Fibroblast of lung (primary cell): ENCODE results near the gene POLD3. TPM values are rescaled to one million over a fixed set of nuclear protein-coding genes. Genes with fewer than 3 reads are reported as not detected.
A peak's percentile ranks its signal among the peaks of the same experiment; 100 is the strongest.

Experiments
- DNase-seq, 2 donors: peaks; one replicate each; pipeline versions ENCODE4 v3.0.0 to v3.0.0-alpha.2; 2010; ENCODE audit warnings: low read depth in 2 of 2
- H2AFZ ChIP-seq: 2 replicates; pipeline ENCODE4 v1.5.1; 2012; ENCODE audit warnings: low read length, control low read depth, inconsistent platforms
- H3K27ac ChIP-seq: 2 replicates; pipeline ENCODE4 v1.5.1; 2011; ENCODE audit warnings: low read length, control low read depth; ENCODE audit not compliant: insufficient read depth
- H3K27me3 ChIP-seq: 2 replicates; pipeline ENCODE4 v1.5.1; 2011; ENCODE audit warnings: mild to moderate bottlenecking, low read length; ENCODE audit not compliant: control insufficient read depth, insufficient read depth
- H3K36me3 ChIP-seq: 2 replicates; pipeline ENCODE4 v1.5.1; 2011; ENCODE audit warnings: low read length; ENCODE audit not compliant: control insufficient read depth, insufficient read depth
- H3K4me1 ChIP-seq: 2 replicates; pipeline ENCODE4 v1.5.1; 2011; ENCODE audit warnings: low read length; ENCODE audit not compliant: control insufficient read depth, insufficient read depth; ENCODE audit errors: extremely low read depth
- H3K4me2 ChIP-seq: 2 replicates; pipeline ENCODE4 v1.5.1; 2011; ENCODE audit warnings: low read length, control low read depth; ENCODE audit not compliant: insufficient read depth; ENCODE audit errors: extremely low read depth
- H3K4me3 ChIP-seq, 4 experiments: fragments of 200-600 bp in 1 of 4; sonication (generic) in 1 of 4; replicated peaks in 1 of 4; 2 replicates each; pipeline ENCODE4 v1.5.1; 2011 to 2016; ENCODE audit warnings: low read length in 4 of 4, low read depth in 3 of 4, mild to moderate bottlenecking in 3 of 4, control low read depth in 2 of 4, inconsistent platforms in 1 of 4, mixed read lengths in 1 of 4; ENCODE audit not compliant: insufficient read depth in 1 of 4; ENCODE audit errors: control extremely low read depth in 1 of 4
- H3K79me2 ChIP-seq: 2 replicates; pipeline ENCODE4 v1.5.1; 2012; ENCODE audit warnings: mild to moderate bottlenecking, low read length, inconsistent platforms; ENCODE audit not compliant: control insufficient read depth, insufficient read depth
- H3K9ac ChIP-seq: 2 replicates; pipeline ENCODE4 v1.5.1; 2011; ENCODE audit warnings: mild to moderate bottlenecking, low read length, control low read depth; ENCODE audit not compliant: insufficient read depth
- H3K9me3 ChIP-seq: 2 replicates; pipeline ENCODE4 v1.5.1; 2012; ENCODE audit warnings: low read depth, low read length; ENCODE audit not compliant: control insufficient read depth, insufficient read depth
- H4K20me1 ChIP-seq: 2 replicates; pipeline ENCODE4 v1.5.1; 2011; ENCODE audit warnings: low read length; ENCODE audit not compliant: control insufficient read depth, insufficient read depth; ENCODE audit errors: extremely low read depth
- CTCF ChIP-seq, 2 donors: IDR thresholded peaks in 1 of 2; conservative IDR thresholded peaks in 1 of 2; 1 replicate in 1 of 2; 2 replicates in 1 of 2; pipeline ENCODE4 v1.5.1; 2011 to 2012; ENCODE audit warnings: low read length in 2 of 2, control low read depth in 1 of 2, inconsistent platforms in 1 of 2, low read depth in 1 of 2, mild to moderate bottlenecking in 1 of 2
- EZH2 ChIP-seq: IDR thresholded peaks from 2 replicates; pipeline ENCODE4 v1.5.1; 2012; ENCODE audit warnings: low read length, control low read depth, mild to moderate bottlenecking; ENCODE audit errors: missing control alignments
- polyA plus RNA-seq, 2 donors: library from polyadenylated mRNA; depleted of rRNA in 1 of 2; stranded (reverse) in 1 of 2; unstranded in 1 of 2; fragments of >200 nt; gene quantifications; 2 replicates each; pipeline ENCODE4 v1.2.1, GENCODE V29; 2011 to 2012; ENCODE audit warnings: missing spikeins in 1 of 2
- total RNA-seq: library from RNA; depleted of rRNA; stranded (reverse); fragments of >200 nt; gene quantifications from 2 replicates; pipeline ENCODE4 v1.2.1, GENCODE V29; 2014

The POLD3 gene
- total and polyA plus RNA-seq, 2 donors (not counting 1 experiment from before 2014, with no cell fraction given), result 9.1 to 13.7 TPM

- Histone ChIP-seq H3K27me3 (no peaks in the 10 kb centered on the region), H2AFZ (no peak overlapping the region), H3K4me1 (peaks cover 9% of the 10 kb centered on the region), H3K9me3 (no peaks in the 10 kb centered on the region), H3K36me3 (no peaks in the 10 kb centered on the region), H3K4me3 (no peak overlapping the region), H3K27ac (no peak overlapping the region), H3K79me2 (no peaks in the 10 kb centered on the region), H3K4me2 (no peak overlapping the region), H4K20me1 (no peaks in the 10 kb centered on the region), H3K9ac (no peak overlapping the region)
- no peak for TF ChIP-seq CTCF (conservative IDR thresholded peaks at IDR 0.05 in 1 of 2, IDR thresholded peaks at IDR 0.05 in 1 of 2; ENCODE audit: low read depth in 1 of 2, low read length in 2 of 2)
- no peak for TF ChIP-seq EZH2
- DNase-seq, result no peak
Observed at GRCh38 chr11:74646954-74647353, 54.6 kb downstream of the POLD3 start.

- Histone ChIP-seq H3K4me3 (no peak overlapping the region), H3K36me3 (no peaks in the 10 kb centered on the region), H3K4me1 (peaks cover 9% of the 10 kb centered on the region), H3K79me2 (no peaks in the 10 kb centered on the region), H3K27ac (no peak overlapping the region), H2AFZ (no peak overlapping the region), H3K9ac (no peak overlapping the region), H4K20me1 (no peaks in the 10 kb centered on the region), H3K9me3 (no peaks in the 10 kb centered on the region), H3K27me3 (no peaks in the 10 kb centered on the region), H3K4me2 (no peak overlapping the region)
- no peak for TF ChIP-seq EZH2
- no peak for TF ChIP-seq CTCF (conservative IDR thresholded peaks at IDR 0.05 in 1 of 2, IDR thresholded peaks at IDR 0.05 in 1 of 2; ENCODE audit: low read depth in 1 of 2, low read length in 2 of 2)
- DNase-seq, result peak; percentile 11 to 61
Observed at GRCh38 chr11:74647404-74647803, 55.0 kb downstream of the POLD3 start.

GRCh38 chr11:74647831-74648230 lies 55.4 kb downstream of the POLD3 start:
- Histone ChIP-seq H3K9me3 (no peaks in the 10 kb centered on the region), H3K79me2 (no peaks in the 10 kb centered on the region), H4K20me1 (no peaks in the 10 kb centered on the region), H3K4me3 (no peak overlapping the region), H2AFZ (no peak overlapping the region), H3K4me1 (peaks cover 9% of the 10 kb centered on the region), H3K9ac (no peak overlapping the region), H3K27me3 (no peaks in the 10 kb centered on the region), H3K27ac (no peak overlapping the region), H3K36me3 (no peaks in the 10 kb centered on the region), H3K4me2 (no peak overlapping the region)
- DNase-seq, result no peak
- TF ChIP-seq CTCF (conservative IDR thresholded peaks at IDR 0.05 in 1 of 2, IDR thresholded peaks at IDR 0.05 in 1 of 2; ENCODE audit: low read depth in 1 of 2, low read length in 2 of 2), result no peak
- no peak for TF ChIP-seq EZH2
